GM23248 (cell line): Measurements from ENCODE around the gene CNTN3. TPM values are rescaled to one million over a fixed set of nuclear protein-coding genes. Genes with fewer than 3 reads are reported as not detected.
A peak's percentile ranks its signal among the peaks of the same experiment; 100 is the strongest.

Experiments
- DNase-seq: peaks from one replicate; pipeline ENCODE4 v3.0.0-alpha.2; 2015
- H2AFZ ChIP-seq: fragments of 200-600 bp; sonication (generic); 2 replicates; pipeline ENCODE4 v1.6.1; 2016; ENCODE audit warnings: antibody characterized with exemption
- H3F3A ChIP-seq: fragments of 200-600 bp; sonication (generic); 2 replicates; pipeline ENCODE4 v1.6.1; 2016; ENCODE audit warnings: mild to moderate bottlenecking, antibody characterized with exemption, mixed run types; ENCODE audit not compliant: insufficient read depth
- H3K27ac ChIP-seq: fragments of 200-600 bp; sonication (generic); 2 replicates; pipeline ENCODE4 v1.5.1; 2016; ENCODE audit warnings: mild to moderate bottlenecking
- H3K27me3 ChIP-seq: fragments of 200-600 bp; sonication (generic); replicated peaks from 2 replicates; pipeline ENCODE4 v1.6.1; 2016; ENCODE audit warnings: mild to moderate bottlenecking; ENCODE audit not compliant: insufficient read depth
- H3K36me3 ChIP-seq: fragments of 200-600 bp; sonication (generic); 2 replicates; pipeline ENCODE4 v1.6.1; 2016; ENCODE audit warnings: low read depth, mild to moderate bottlenecking
- H3K4me1 ChIP-seq: fragments of 200-600 bp; sonication (generic); 2 replicates; pipeline ENCODE4 v1.6.1; 2016; ENCODE audit warnings: mild to moderate bottlenecking; ENCODE audit not compliant: insufficient read depth
- H3K4me2 ChIP-seq: fragments of 200-600 bp; sonication (generic); one replicate; pipeline ENCODE4 v1.6.1; 2016; ENCODE audit warnings: mild to moderate bottlenecking; ENCODE audit not compliant: unreplicated experiment
- H3K4me3 ChIP-seq: fragments of 200-600 bp; sonication (generic); 2 replicates; pipeline ENCODE4 v1.5.1; 2016; ENCODE audit warnings: mild to moderate bottlenecking
- H3K79me2 ChIP-seq: fragments of 200-600 bp; sonication (generic); 2 replicates; pipeline ENCODE4 v1.6.1; 2016; ENCODE audit warnings: mild to moderate bottlenecking; ENCODE audit not compliant: insufficient read depth
- H3K9ac ChIP-seq: fragments of 200-600 bp; sonication (generic); 2 replicates; pipeline ENCODE4 v1.6.1; 2016; ENCODE audit warnings: mild to moderate bottlenecking
- H3K9me2 ChIP-seq: fragments of 200-600 bp; sonication (generic); 2 replicates; pipeline ENCODE4 v1.6.1; 2016; ENCODE audit warnings: mixed run types, mild to moderate bottlenecking, moderate library complexity; ENCODE audit not compliant: insufficient read depth
- H3K9me3 ChIP-seq: fragments of 200-600 bp; sonication (generic); one replicate; pipeline ENCODE4 v1.6.1; 2017; ENCODE audit warnings: low read depth
- H4K20me1 ChIP-seq: fragments of 200-600 bp; sonication (generic); 2 replicates; pipeline ENCODE4 v1.6.0; 2016; ENCODE audit not compliant: insufficient read depth
- EZH2 ChIP-seq: fragments of 200-600 bp; sonication (generic); IDR thresholded peaks from 2 replicates; pipeline ENCODE4 v1.6.1; 2018; ENCODE audit warnings: antibody characterized with exemption, mild to moderate bottlenecking; ENCODE audit not compliant: insufficient read depth, poor library complexity, severe bottlenecking
- EZH2phosphoT487 ChIP-seq: fragments of 200-600 bp; sonication (generic); IDR thresholded peaks from 2 replicates; pipeline ENCODE4 v1.6.1; 2018; ENCODE audit warnings: antibody characterized with exemption, moderate library complexity, mild to moderate bottlenecking, low read depth; ENCODE audit not compliant: insufficient read depth
- WGBS, 2 experiments: methylation state at CpG; one replicate each; pipeline ENCODE4 v1.1.6; 2015 to 2017; ENCODE audit warnings: low lambda C conversion rate in 2 of 2, low coverage in 1 of 2; ENCODE audit errors: missing lambda C conversion rate in 2 of 2; 5-methylcytosine and 5-hydroxymethylcytosine counted together
- in situ Hi-C: fragments of 300-500 bp; cut with MboI; formaldehyde crosslinking; loops from 2 replicates; pipeline ENCODE4 v1.15.0; 2020
- polyA plus RNA-seq: library from polyadenylated mRNA; unstranded; fragments of >200 nt; fragmentation: Nextera tagmentation; extraction: Ambion mirVana; gene quantifications from 2 replicates; pipeline ENCODE4 v1.2.1, GENCODE V29; 2016
- total RNA-seq: library from RNA; depleted of rRNA; stranded (reverse); fragments of >200 nt; shearing (Covaris generic); gene quantifications from 2 replicates; pipeline ENCODE4 v1.2.3, GENCODE V29; 2014

CNTN3 gene
- total and polyA plus RNA-seq, 2 experiments from 2014 or later: 5.6 to 18.5 TPM

GRCh38 chr3:74642876-74643275, 28.4 kb upstream of the CNTN3 start:
- TF ChIP-seq EZH2phosphoT487 (no peak), EZH2 (no peak)
- Histone ChIP-seq H3K4me1 (peaks cover 35% of the 10 kb centered on the region), H3K4me3 (no peak overlapping the region), H3K9me2 (no peaks in the 10 kb centered on the region), H3K9ac (0 out of 2 replicates have a peak overlapping the region, but pooled peaks have one; percentile 4), H3K36me3 (no peaks in the 10 kb centered on the region), H2AFZ (peak overlapping the region; percentile 61), H3K27ac (no peak overlapping the region), H3F3A (no peaks in the 10 kb centered on the region), H3K27me3 (no peaks in the 10 kb centered on the region), H3K79me2 (no peaks in the 10 kb centered on the region), H3K4me2 (peak overlapping the region; percentile 6), H3K9me3 (no peaks in the 10 kb centered on the region), H4K20me1 (no peaks in the 10 kb centered on the region)
- DNase-seq: peak; percentile 71
- 3% methylated on average over 1 of the region's 1 CpG for WGBS, 2 experiments
- in situ Hi-C loops: loop anchor here (25.0 kb wide), 1 partner anchor 781 kb away; no protein-coding TSS in a partner anchor

- Histone ChIP-seq H3K9me2 (no peaks in the 10 kb centered on the region), H3K4me2 (peak overlapping the region; percentile 51), H3K4me3 (peak overlapping the region; percentile 26; the same call in 1 of the 2 replicates), H3K9me3 (no peaks in the 10 kb centered on the region), H3K79me2 (no peaks in the 10 kb centered on the region), H2AFZ (no peak overlapping the region), H3K27me3 (no peaks in the 10 kb centered on the region), H3K9ac (no peak overlapping the region), H3K27ac (peak overlapping the region; percentile 53), H3F3A (peaks cover 11% of the 10 kb centered on the region; the same call in 1 of the 2 replicates), H3K4me1 (peaks cover 47% of the 10 kb centered on the region), H3K36me3 (no peaks in the 10 kb centered on the region), H4K20me1 (no peaks in the 10 kb centered on the region)
- in situ Hi-C loops: loop anchor here (25.0 kb wide), 1 partner anchor 778 kb away; no protein-coding TSS in a partner anchor
- TF ChIP-seq EZH2phosphoT487 (no peak), EZH2 (no peak)
- DNase-seq: peak; percentile 41
Observed at GRCh38 chr3:74640211-74640610, 25.8 kb upstream of the CNTN3 start.

DNA sequence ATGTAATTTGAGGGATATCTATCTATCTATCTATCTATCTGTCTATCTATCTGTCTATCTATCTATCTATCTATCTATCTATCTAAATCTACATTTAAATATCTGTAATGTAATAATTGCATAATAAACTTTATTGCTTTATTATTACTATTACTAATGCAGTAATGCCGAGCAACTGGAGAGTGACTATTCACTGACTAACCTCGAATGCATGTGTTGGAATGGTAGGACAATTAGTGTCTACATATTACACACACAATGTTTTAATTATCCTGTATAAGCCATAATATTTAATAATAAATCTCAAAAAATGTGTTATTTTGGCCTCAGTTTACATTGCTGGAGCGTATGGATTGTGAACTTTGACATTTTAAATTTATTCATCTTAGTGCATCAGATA, 25.2 kb upstream of the CNTN3 start:
- H3K4me2 ChIP-seq: peak overlapping the region; percentile 51
- WGBS, 2 experiments: 12 to 13% methylated on average over 3 of the region's 3 CpGs
- no peaks in the 10 kb centered on the region for H3K9me2 ChIP-seq
- H3F3A ChIP-seq: peaks cover 11% of the 10 kb centered on the region; the same call in 1 of the 2 replicates
- peak; percentile 77 for DNase-seq
- in situ Hi-C loops: loop anchor here (25.0 kb wide), 1 partner anchor 777 kb away; no protein-coding TSS in a partner anchor
- H3K36me3 ChIP-seq: no peaks in the 10 kb centered on the region
- H3K4me3 ChIP-seq: peak overlapping the region; percentile 26; the same call in 1 of the 2 replicates
- no peak overlapping the region for H2AFZ ChIP-seq
- H4K20me1 ChIP-seq: no peaks in the 10 kb centered on the region
- H3K4me1 ChIP-seq: peaks cover 47% of the 10 kb centered on the region
- no peaks in the 10 kb centered on the region for H3K79me2 ChIP-seq
- H3K9ac ChIP-seq: no peak overlapping the region
- H3K27ac ChIP-seq: peak overlapping the region; percentile 53
- TF ChIP-seq EZH2phosphoT487 (no peak), EZH2 (no peak)
- no peaks in the 10 kb centered on the region for H3K9me3 ChIP-seq
- no peaks in the 10 kb centered on the region for H3K27me3 ChIP-seq

- Histone ChIP-seq H3K36me3 (no peaks in the 10 kb centered on the region), H3K4me2 (no peak overlapping the region), H3K9me3 (no peaks in the 10 kb centered on the region), H3F3A (peaks cover 28% of the 10 kb centered on the region), H3K9ac (no peak overlapping the region), H3K4me3 (no peak overlapping the region), H4K20me1 (no peaks in the 10 kb centered on the region), H3K4me1 (peaks cover 53% of the 10 kb centered on the region), H3K27me3 (no peaks in the 10 kb centered on the region), H2AFZ (peak overlapping the region; percentile 1; the same call in 1 of the 2 replicates), H3K9me2 (no peaks in the 10 kb centered on the region), H3K27ac (peak overlapping the region; percentile 3), H3K79me2 (no peaks in the 10 kb centered on the region)
- in situ Hi-C loops: loop anchor here (25.0 kb wide), 1 partner anchor 775 kb away; no protein-coding TSS in a partner anchor
- DNase-seq: peak; percentile 74
- no peak for TF ChIP-seq EZH2
- no peak for TF ChIP-seq EZH2phosphoT487
Observed at GRCh38 chr3:74636981-74637380, 22.5 kb upstream of the CNTN3 start.
